Endometrium (tissue), 2 donors: ENCODE measurements around the gene RELL2.
"Not testable (repeated sequence)": the region's sequence is repeated elsewhere in the genome, so short reads cannot be mapped to it uniquely, and the experiment has no call there.

Experiments used
- FAIRE-seq: peaks from 2 replicates; lab custom pipeline; 2012; peaks lifted over from hg19 to GRCh38; lab: Jason Lieb, UNC
- donor health status: control.
- donor health status: control.

Gene RELL2

GRCh38 chr5:141636413-141637122 is at the start of gene RELL2, which contains the start of gene HDAC3:
TSS of gene RELL2 (plus strand) at chr5:141636997. CDS start at chr5:141638226, 1,229 bp downstream.
TSS of gene HDAC3 (minus strand) at chr5:141636849. CDS start at chr5:141636790, 59 bp downstream.
- FAIRE-seq: no peak

- no peak for FAIRE-seq
Observed at GRCh38 chr5:141590127-141590526, 46.7 kb upstream of the RELL2 start.

- FAIRE-seq: no peak
Observed at GRCh38 chr5:141596867-141597266, 39.9 kb upstream of the RELL2 start.

GRCh38 chr5:141597394-141597793 is 39.4 kb upstream of the RELL2 start:
- no peak for FAIRE-seq

- no peak for FAIRE-seq
Observed at GRCh38 chr5:141597814-141598213, 39.0 kb upstream of the RELL2 start.

- FAIRE-seq: no peak
Observed at GRCh38 chr5:141598391-141599345, 38.1 kb upstream of the RELL2 start.

- no peak for FAIRE-seq
Observed at GRCh38 chr5:141602606-141603005, 34.2 kb upstream of the RELL2 start.

GRCh38 chr5:141603923-141604717 is 32.7 kb upstream of the RELL2 start:
- FAIRE-seq: no peak

- no peak for FAIRE-seq
Observed at GRCh38 chr5:141605523-141606277, 31.1 kb upstream of the RELL2 start.

- no peak for FAIRE-seq
Observed at GRCh38 chr5:141608046-141608445, 28.8 kb upstream of the RELL2 start.

- FAIRE-seq: no peak
Observed at GRCh38 chr5:141608557-141608956, 28.2 kb upstream of the RELL2 start.

GRCh38 chr5:141609044-141609443 is 27.8 kb upstream of the RELL2 start:
- FAIRE-seq: no peak

- FAIRE-seq: not testable (repeated sequence)
Observed at GRCh38 chr5:141609921-141610320, 26.9 kb upstream of the RELL2 start.

- FAIRE-seq: no peak
Observed at GRCh38 chr5:141611289-141611688, 25.5 kb upstream of the RELL2 start.

GRCh38 chr5:141613344-141613743 is 23.5 kb upstream of the RELL2 start:
- FAIRE-seq: no peak

GRCh38 chr5:141615991-141616720 is 20.6 kb upstream of the RELL2 start:
- no peak for FAIRE-seq

- FAIRE-seq: no peak
Observed at GRCh38 chr5:141617128-141617527, 19.7 kb upstream of the RELL2 start.

GRCh38 chr5:141617682-141618029 is 19.1 kb upstream of the RELL2 start:
- FAIRE-seq: no peak

GRCh38 chr5:141618030-141618803 is 18.6 kb upstream of the RELL2 start:
- no peak for FAIRE-seq
